Colonic mucosa (tissue), 4 donors: ENCODE data around the gene PCSK4. TPM values are rescaled to one million over a fixed set of nuclear protein-coding genes. Genes with fewer than 3 reads are reported as not detected.
"Not testable (repeated sequence)": the region's sequence is repeated elsewhere in the genome, so short reads cannot be mapped to it uniquely, and the experiment has no call there.

Source experiments
- DNase-seq: peaks from one replicate; pipeline ENCODE4 v3.0.0-alpha.2; 2020
- H3K27ac ChIP-seq: fragments of 200-600 bp; one replicate; pipeline ENCODE4 v1.8.0; 2021
- H3K27me3 ChIP-seq: fragments of 200-600 bp; one replicate; pipeline ENCODE4 v1.8.0; 2021
- H3K36me3 ChIP-seq: fragments of 200-600 bp; one replicate; pipeline ENCODE4 v1.8.0; 2021
- H3K4me1 ChIP-seq: fragments of 200-600 bp; one replicate; pipeline ENCODE4 v1.8.0; 2021; ENCODE audit warnings: mild to moderate bottlenecking
- H3K4me3 ChIP-seq: fragments of 200-600 bp; one replicate; pipeline ENCODE4 v1.8.0; 2021
- H3K9ac ChIP-seq, 2 donors: one replicate each; pipeline ENCODE4 v1.7.0; 2013; ENCODE audit warnings: control low read depth in 2 of 2, low read depth in 2 of 2, low read length in 2 of 2
- H3K9me3 ChIP-seq: fragments of 200-600 bp; one replicate; pipeline ENCODE4 v1.8.0; 2021
- intact Hi-C: fragments of 100-400 bp; cut with DNase I; formaldehyde crosslinking; loops from one replicate; pipeline ENCODE4 v1.14.1; 2022
- total RNA-seq, 2 donors: library from RNA; stranded (reverse); fragmentation: NEBNext Ultra II Directional in 1 of 2; extraction: Animal tissue kit (Norgen Biotek cat#: 25700) in 1 of 2; gene quantifications; one replicate each; pipeline ENCODE4 v1.2.1, GENCODE V29; 2021
- TF ChIP-seq, protein P1 (sequence below): fragments of 200-600 bp; IDR thresholded peaks from one replicate; pipeline ENCODE4 v1.8.0; 2022; ENCODE audit warnings: antibody characterized with exemption, mild to moderate bottlenecking
- donor health status: healthy.
- donor health status: DM: no; HTN: no; CAD: no.
- donor health status: DM: no; HTN: no; CAD: no.

Gene PCSK4
- total RNA-seq, 2 donors from 2014 or later = 4.1 to 5.8 TPM

DNA sequence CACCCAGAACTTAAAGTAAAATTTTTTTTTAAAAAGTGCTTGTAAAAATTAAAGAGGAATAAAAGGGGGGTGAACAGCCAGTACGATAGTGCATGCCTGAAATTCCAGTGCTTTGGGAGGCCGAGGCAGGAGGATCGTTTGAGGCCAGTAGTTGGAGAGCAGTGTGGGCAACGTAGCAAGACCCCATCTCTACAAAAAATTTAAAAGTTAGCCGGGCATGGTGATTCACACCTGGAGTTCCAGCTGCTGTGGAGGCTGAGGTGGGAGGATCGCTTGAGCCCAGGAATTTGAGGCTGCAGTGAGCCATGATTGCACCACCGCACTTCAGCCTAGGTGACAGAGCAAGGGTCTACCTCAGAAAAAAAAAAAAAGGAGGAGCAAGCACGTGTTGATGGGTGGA, 14.9 kb upstream of the PCSK4 start:
- DNase-seq = no peak
- Histone ChIP-seq H3K9ac (no peak overlapping the region), H3K27ac (no peak overlapping the region), H3K4me3 (no peak overlapping the region), H3K36me3 (no peaks in the 10 kb centered on the region), H3K4me1 (peaks cover 7% of the 10 kb centered on the region), H3K27me3 (peaks cover 19% of the 10 kb centered on the region), H3K9me3 (no peaks in the 10 kb centered on the region)
- TF ChIP-seq, protein P1, sequence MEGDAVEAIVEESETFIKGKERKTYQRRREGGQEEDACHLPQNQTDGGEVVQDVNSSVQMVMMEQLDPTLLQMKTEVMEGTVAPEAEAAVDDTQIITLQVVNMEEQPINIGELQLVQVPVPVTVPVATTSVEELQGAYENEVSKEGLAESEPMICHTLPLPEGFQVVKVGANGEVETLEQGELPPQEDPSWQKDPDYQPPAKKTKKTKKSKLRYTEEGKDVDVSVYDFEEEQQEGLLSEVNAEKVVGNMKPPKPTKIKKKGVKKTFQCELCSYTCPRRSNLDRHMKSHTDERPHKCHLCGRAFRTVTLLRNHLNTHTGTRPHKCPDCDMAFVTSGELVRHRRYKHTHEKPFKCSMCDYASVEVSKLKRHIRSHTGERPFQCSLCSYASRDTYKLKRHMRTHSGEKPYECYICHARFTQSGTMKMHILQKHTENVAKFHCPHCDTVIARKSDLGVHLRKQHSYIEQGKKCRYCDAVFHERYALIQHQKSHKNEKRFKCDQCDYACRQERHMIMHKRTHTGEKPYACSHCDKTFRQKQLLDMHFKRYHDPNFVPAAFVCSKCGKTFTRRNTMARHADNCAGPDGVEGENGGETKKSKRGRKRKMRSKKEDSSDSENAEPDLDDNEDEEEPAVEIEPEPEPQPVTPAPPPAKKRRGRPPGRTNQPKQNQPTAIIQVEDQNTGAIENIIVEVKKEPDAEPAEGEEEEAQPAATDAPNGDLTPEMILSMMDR = no peak
- intact Hi-C loops = no loop called here

DNA sequence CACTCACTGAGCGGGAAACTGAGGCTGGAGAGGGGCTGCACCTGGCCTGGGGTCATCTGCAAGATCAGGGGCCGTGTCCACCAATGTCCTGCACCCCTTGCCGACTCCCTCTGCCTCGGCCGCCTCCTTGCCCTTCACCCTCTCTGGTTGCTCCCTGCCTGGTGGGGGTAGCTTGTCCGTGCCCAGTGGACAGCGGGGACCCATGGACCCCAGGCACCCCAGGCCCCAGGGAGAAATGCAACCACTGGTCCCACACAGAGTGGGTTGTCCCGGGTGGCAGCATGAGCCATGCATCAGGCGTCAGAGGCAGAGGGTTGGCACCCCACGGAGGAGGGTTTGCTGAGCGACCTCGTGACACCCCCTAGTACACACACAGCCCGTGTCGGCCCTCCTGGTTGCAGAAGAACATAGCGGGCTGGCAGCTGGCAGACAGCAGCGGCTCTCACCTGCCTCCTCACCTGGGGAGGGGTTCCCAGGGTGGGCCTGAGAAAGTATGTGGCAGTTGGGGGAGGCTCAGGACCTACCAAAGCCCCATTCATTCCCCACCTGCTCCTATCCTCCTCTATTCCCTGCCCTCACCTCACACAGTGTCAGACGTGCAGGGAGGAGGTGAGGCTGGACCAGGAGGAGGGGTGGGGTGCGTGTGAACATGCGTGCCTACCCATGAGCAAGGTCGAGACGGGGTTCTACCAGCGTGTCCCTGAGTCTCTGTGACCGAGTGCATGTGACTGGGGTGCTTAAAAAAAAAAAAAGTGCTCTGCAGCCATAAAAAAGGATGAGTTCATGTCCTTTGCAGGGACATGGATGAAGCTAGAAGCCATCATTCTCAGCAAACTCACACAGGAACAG, 14.0 kb upstream of the PCSK4 start:
- TF ChIP-seq, protein P1 = no peak
- Histone ChIP-seq H3K9me3 (no peaks in the 10 kb centered on the region), H3K4me1 (peaks cover 7% of the 10 kb centered on the region), H3K9ac (no peak overlapping the region), H3K4me3 (no peak overlapping the region), H3K27me3 (peaks cover 19% of the 10 kb centered on the region), H3K36me3 (no peaks in the 10 kb centered on the region), H3K27ac (no peak overlapping the region)
- intact Hi-C loops = no loop called here
- DNase-seq = no peak

DNA sequence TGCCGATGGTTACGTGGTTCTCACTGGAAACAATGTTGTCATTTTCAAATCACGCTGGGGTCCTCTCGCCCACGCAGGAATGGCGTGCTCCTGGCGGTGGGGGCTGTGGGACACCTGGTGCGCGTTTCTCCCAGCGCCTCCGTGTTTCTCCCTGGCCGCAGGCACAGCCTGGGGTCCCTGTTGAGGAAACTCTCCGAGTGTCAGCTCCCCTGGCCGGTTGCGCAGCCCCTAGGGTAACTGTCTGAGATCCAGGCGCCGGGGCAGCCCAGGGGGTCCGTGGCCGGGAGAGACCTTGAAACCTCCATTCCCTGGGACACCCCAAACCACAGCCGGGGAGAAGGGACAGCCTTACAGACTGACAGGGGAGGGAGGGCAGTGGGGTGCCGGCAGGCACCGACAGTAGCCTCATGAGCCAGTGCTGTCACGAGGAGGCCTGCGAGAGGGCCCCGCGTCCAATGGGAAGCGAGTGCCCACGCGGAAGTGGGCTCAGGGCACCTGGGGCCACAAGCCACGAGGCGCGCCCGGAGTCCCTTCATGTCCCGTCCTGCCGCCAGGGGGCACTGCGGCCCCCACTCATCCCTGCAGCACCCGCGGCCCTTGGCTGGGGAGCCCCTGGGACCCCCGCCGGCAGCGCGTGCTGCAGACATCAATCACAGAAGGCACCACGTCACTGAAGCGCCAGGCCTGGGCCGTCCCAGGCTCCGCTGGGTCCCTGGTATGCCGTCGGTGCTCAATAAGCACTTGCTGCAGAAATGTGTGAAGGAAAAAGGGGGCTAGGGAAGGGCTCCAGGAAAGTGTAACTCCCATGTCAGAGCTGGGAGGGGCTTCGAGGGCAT, 13.2 kb upstream of the PCSK4 start:
- Histone ChIP-seq H3K9ac (peak overlapping the region in 1 of 2 donors; percentile 12), H3K4me3 (peak overlapping the region; percentile 5), H3K27me3 (peaks cover 19% of the 10 kb centered on the region), H3K36me3 (no peaks in the 10 kb centered on the region), H3K4me1 (peaks cover 7% of the 10 kb centered on the region), H3K9me3 (no peaks in the 10 kb centered on the region), H3K27ac (no peak overlapping the region)
- intact Hi-C loops = no loop called here
- TF ChIP-seq, protein P1 = peak; percentile 85
- peak; percentile 62 for DNase-seq

DNA sequence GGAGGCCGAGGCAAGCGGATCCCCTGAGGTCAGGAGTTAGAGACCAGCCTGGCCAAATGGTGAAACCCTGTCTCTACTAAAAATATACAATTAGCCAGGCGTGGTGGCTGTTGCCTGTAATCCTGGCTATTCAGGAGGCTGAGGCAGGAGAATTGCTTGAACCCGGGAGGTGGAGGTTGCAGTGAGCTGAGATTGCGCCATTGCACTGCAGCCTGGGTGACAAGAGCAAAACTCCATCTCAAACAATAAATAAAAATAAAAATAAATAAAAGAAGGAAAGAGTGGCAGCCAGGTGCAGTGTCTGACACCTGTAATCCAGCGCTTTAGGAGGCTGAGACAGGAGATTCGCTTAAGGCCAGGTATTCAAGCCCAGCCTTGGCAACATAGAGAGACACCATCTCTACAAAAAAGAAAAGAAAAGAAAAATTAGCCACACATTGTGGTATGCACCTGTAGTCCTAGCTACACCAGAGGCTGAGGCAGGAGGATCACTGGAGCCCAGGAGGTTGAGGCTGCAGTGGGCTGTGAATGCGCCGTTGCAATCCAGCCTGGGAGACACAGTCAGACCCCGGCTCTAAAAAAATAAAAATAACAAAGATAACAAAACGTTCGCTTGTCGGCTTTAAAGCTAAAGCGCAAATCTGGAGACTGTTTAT, 12.4 kb upstream of the PCSK4 start:
- H3K4me3 ChIP-seq = peak overlapping the region; percentile 5
- no peaks in the 10 kb centered on the region for H3K9me3 ChIP-seq
- H3K4me1 ChIP-seq = peaks cover 7% of the 10 kb centered on the region
- peak overlapping the region in 1 of 2 donors; percentile 12 for H3K9ac ChIP-seq
- no peak for DNase-seq
- peaks cover 19% of the 10 kb centered on the region for H3K27me3 ChIP-seq
- TF ChIP-seq, protein P1 = no peak
- no peaks in the 10 kb centered on the region for H3K36me3 ChIP-seq
- H3K27ac ChIP-seq = no peak overlapping the region
- intact Hi-C loops = no loop called here

DNA sequence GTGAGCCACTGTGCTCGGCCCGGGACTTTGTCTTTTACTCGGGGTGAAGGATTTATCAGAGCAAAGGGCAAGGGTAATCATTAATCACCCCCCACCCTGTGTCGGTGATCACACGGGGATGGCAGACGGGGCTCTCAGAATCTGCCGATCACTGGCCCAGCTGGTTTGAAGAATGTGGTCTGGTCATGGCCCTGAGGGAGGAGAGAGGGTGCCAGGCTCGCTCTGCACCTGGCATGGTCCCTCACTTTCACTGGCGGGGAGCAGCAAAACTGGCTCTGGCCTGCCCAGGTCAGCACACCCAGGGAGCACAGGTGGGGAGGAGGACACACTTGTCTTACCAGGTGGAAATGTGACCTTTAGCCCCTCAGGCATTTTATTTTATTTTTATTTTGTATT, 11.0 kb upstream of the PCSK4 start:
- no peak overlapping the region for H3K27ac ChIP-seq
- no peaks in the 10 kb centered on the region for H3K36me3 ChIP-seq
- no peak overlapping the region for H3K9ac ChIP-seq
- H3K9me3 ChIP-seq = no peaks in the 10 kb centered on the region
- peaks cover 7% of the 10 kb centered on the region for H3K4me1 ChIP-seq
- H3K4me3 ChIP-seq = no peak overlapping the region
- H3K27me3 ChIP-seq = peaks cover 19% of the 10 kb centered on the region
- TF ChIP-seq, protein P1 = no peak
- intact Hi-C loops = no loop called here
- no peak for DNase-seq

DNA sequence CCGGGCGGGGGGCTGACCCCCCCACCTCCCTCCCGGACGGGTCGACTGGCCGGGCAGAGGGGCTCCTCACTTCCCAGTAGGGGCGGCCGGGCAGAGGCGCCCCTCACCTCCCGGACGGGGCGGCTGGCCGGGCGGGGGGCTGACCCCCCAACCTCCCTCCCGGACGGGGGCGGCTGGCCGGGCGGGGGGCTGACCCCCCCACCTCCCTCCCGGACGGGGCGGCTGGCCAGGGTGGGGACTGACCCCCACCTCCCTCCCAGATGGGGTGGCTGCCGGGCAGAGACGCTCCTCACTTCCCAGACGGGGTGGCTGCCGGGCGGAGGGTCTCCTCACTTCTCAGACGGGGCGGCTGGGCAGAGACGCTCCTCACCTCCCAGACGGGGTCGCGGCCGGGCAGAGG, 9.1 kb upstream of the PCSK4 start:
- H3K9me3 ChIP-seq, H3K27ac ChIP-seq, H3K4me3 ChIP-seq, H3K9ac ChIP-seq, DNase-seq, H3K36me3 ChIP-seq, intact Hi-C loops, H3K4me1 ChIP-seq: not testable (repeated sequence)
- H3K27me3 ChIP-seq = peaks cover 18% of the 10 kb centered on the region
